C4-2B (cell line): ENCODE measurements around the gene CXXC4.

Source experiments
- H3K27ac ChIP-seq: fragments of 450-650 bp; 2 replicates; pipeline ENCODE4 v1.5.1; 2017
- ZFX ChIP-seq: fragments of 450-650 bp; IDR thresholded peaks from 2 replicates; pipeline ENCODE4 v1.6.1; 2017
- TF ChIP-seq, protein P1 (sequence below): fragments of 450-650 bp; conservative IDR thresholded peaks from 2 replicates; pipeline ENCODE4 v1.5.1; 2017; ENCODE audit warnings: mild to moderate bottlenecking

The CXXC4 gene

DNA sequence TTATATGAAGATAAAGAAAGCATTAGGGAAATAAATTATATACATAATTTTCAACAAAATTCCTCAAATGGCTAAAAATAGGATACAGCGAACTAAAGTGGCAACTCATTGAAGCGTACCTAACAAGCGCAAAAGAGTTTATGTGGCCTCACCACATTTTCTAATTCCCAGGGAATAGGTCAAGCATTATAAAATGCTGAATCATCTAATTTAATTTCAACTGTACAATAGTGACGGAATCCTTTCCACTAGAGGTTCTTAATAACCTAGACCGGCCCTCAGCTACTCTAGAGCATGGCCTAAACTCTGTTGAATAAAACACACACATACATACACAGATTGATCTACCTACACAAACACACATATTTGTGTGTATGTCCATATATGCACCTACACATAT, 29.1 kb downstream of the CXXC4 start:
- H3K27ac ChIP-seq = no peak overlapping the region
- TF ChIP-seq ZFX = no peak
- TF ChIP-seq, protein P1, sequence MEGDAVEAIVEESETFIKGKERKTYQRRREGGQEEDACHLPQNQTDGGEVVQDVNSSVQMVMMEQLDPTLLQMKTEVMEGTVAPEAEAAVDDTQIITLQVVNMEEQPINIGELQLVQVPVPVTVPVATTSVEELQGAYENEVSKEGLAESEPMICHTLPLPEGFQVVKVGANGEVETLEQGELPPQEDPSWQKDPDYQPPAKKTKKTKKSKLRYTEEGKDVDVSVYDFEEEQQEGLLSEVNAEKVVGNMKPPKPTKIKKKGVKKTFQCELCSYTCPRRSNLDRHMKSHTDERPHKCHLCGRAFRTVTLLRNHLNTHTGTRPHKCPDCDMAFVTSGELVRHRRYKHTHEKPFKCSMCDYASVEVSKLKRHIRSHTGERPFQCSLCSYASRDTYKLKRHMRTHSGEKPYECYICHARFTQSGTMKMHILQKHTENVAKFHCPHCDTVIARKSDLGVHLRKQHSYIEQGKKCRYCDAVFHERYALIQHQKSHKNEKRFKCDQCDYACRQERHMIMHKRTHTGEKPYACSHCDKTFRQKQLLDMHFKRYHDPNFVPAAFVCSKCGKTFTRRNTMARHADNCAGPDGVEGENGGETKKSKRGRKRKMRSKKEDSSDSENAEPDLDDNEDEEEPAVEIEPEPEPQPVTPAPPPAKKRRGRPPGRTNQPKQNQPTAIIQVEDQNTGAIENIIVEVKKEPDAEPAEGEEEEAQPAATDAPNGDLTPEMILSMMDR = no peak

DNA sequence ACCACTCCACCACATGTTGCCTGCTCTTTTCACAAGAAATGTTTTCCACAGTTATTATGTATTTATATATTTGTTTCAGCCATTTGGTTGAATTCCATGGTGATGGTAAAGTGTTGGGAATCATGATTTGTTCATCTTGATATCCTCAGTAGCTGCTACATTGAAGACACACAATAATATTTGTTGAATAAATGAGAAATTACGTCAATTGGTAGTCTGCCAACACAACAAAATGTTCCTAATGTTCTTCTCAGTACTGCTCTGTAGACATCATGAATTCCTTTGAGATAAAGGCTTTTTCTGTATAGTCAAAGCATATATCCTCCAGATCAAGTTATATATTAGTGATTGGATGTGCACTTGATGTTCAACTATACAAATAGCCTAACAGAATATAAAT, 29.5 kb downstream of the CXXC4 start:
- no peak for TF ChIP-seq ZFX
- TF ChIP-seq, protein P1 = no peak
- H3K27ac ChIP-seq = no peak overlapping the region

DNA sequence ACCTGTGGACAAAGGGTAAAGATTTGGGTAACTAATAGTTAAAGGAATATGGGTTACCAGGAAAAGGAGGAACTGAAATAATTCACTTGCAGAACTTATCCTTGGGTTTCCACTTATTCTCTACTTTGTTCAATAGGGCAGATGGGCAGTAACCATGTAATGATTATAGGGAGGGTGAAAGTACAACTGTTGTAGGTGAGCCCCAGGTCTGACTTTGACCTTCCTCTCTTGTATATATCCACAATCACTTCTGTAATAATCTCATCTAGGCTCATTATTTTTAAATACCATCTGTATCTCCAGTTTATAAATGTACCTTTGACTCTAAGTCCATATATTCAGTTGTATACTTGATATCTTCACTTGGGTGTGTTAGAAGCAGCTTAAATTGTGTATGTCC, 32.1 kb downstream of the CXXC4 start:
- H3K27ac ChIP-seq = no peak overlapping the region
- TF ChIP-seq, protein P1 = no peak
- TF ChIP-seq ZFX = no peak

DNA sequence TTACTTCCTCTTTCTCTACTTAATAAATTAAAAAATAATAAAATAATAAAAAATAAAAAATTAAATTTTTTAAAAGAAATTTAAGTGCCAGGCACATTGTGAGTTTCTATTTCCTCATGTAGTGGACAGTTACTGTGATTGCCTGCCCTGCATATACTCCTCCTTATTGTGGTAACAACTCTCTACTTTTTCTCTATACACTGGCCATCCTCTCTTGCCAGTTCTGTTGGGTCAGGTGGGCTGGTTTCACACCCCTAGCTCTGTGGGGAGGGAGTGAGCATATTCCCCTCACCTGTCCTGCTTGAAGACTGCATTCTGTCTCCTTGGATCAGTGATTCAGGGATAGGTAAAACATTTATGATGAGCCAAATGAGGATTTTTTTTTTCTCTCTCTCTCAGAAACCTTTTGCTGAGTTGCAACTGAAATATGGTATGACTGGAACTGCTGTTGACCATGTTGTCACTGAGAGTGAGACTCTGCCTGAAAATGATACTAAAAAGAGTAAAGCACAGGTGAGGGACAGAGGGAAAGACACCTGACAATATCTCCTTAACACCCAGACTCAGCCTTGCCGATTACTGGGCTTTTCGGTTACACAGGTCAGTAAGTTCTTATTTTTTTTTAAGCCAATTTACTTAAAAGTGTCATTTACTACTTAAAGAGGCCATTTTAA, 37.2 kb downstream of the CXXC4 start:
- no peak for TF ChIP-seq ZFX
- TF ChIP-seq, protein P1 = no peak
- H3K27ac ChIP-seq = no peak overlapping the region

DNA sequence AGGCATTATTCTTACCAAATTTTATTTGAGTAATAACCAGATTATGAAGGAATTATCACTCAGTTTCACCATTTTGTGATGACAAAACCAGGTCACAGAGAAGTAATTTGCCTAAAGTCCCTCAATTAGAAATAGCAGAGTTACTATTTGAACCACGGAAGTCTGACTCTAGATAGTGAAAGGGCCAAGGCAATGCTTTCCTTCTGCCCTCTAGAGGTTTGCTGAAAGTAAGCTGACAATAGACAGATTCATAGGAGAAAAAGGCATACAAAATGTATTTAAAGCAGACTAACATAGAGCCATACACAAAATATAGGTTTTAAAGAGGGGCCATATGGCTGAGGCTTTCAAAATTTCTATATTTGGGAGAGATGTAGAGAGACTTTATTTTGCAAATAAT, 43.1 kb downstream of the CXXC4 start:
- TF ChIP-seq, protein P1 = peak; percentile 27
- no peak for TF ChIP-seq ZFX
- H3K27ac ChIP-seq = no peak overlapping the region

DNA sequence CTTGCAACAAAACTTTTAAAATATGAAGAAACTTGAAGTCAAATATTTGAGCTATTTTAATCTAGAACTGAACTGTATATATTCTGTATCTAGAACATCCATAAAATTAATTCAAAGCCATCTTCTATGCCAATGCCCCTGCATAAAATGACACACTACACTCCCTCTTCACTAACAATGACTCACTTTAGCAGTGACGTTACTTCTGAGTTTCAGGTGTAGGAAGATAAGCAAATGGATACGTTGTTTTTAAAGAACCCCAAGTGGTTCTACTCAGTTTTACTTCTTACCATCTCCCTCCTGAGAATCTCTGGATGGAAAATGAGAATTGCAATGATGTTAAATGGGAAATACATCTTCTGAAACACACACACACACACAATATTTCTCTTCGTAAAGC, 45.2 kb downstream of the CXXC4 start:
- TF ChIP-seq, protein P1 = no peak
- TF ChIP-seq ZFX = no peak
- no peak overlapping the region for H3K27ac ChIP-seq

DNA sequence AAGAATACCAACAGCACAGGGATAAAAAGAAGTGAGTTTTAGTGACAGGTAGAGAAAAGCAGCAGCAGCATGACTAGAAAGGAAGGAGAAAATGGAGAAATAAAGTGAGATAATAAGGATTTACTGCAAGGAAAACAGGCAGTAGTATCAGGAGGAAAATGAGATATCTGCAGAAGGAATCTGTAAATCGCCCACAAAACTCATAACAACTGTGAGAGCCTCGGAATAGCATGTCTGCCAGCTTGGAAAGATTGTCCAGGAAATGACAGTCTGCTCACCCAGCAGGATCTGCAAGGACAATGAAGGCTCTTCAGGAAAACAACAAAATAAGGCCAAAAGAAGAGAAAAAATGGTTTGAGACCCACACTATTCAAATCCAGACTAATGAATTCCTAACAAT, 47.4 kb downstream of the CXXC4 start:
- no peak overlapping the region for H3K27ac ChIP-seq
- TF ChIP-seq, protein P1 = no peak
- no peak for TF ChIP-seq ZFX
